GM21423 (cell line): ENCODE data around the gene EMSY.
"Not testable (repeated sequence)": the region's sequence is repeated elsewhere in the genome, so short reads cannot be mapped to it uniquely, and the experiment has no call there.

Source experiments
- ATAC-seq: cut with Tn5 transposase; IDR thresholded peaks from one replicate; pipeline ENCODE4 v1.9.1; 2021; ENCODE audit warnings: mild to moderate bottlenecking, moderate library complexity; ENCODE audit not compliant: unreplicated experiment

The EMSY gene, protein sequence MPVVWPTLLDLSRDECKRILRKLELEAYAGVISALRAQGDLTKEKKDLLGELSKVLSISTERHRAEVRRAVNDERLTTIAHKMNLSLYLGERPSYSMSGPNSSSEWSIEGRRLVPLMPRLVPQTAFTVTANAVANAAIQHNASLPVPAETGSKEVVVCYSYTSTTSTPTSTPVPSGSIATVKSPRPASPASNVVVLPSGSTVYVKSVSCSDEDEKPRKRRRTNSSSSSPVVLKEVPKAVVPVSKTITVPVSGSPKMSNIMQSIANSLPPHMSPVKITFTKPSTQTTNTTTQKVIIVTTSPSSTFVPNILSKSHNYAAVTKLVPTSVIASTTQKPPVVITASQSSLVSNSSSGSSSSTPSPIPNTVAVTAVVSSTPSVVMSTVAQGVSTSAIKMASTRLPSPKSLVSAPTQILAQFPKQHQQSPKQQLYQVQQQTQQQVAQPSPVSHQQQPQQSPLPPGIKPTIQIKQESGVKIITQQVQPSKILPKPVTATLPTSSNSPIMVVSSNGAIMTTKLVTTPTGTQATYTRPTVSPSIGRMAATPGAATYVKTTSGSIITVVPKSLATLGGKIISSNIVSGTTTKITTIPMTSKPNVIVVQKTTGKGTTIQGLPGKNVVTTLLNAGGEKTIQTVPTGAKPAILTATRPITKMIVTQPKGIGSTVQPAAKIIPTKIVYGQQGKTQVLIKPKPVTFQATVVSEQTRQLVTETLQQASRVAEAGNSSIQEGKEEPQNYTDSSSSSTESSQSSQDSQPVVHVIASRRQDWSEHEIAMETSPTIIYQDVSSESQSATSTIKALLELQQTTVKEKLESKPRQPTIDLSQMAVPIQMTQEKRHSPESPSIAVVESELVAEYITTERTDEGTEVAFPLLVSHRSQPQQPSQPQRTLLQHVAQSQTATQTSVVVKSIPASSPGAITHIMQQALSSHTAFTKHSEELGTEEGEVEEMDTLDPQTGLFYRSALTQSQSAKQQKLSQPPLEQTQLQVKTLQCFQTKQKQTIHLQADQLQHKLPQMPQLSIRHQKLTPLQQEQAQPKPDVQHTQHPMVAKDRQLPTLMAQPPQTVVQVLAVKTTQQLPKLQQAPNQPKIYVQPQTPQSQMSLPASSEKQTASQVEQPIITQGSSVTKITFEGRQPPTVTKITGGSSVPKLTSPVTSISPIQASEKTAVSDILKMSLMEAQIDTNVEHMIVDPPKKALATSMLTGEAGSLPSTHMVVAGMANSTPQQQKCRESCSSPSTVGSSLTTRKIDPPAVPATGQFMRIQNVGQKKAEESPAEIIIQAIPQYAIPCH (N-terminal part only)

DNA sequence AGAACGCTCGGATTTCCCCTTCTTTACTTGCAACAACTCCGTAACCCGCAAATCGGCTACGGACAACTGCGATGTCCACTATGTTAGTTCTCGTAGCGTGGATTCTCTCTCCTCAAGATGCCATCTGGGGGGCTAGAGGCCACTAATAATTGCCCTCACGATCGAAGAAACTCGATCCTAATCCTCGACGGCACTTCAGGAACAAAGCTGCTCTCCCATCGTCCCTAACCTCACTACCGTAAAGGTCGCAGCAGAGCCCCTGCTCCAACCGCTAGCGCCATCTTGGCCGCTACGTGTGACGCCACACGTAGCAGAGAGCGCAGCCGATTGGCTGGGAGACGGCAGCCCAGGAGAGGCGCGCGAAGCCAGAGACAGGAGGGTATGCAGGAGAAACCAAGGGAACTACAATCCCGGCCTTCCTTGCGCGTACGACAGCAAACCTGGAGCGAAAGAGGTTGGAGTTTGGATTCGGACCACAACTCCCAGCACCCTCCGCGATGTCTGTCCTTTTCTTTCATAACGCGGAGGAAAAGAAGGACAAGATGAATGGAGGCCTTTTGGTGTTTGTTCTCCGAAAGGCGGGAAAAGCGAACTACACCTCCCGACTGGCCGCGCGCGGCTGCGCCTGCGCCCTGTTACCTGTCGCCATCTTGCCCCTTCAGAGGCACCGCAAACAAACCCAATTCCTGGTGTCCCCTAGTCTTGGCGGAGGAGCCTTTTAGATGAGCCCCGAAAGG is at the start of gene EMSY:
TSS of gene EMSY (plus strand) at position 635 of the 737 bp plus-strand sequence. CDS start 1,921 bp downstream, outside the sequence.
- ATAC-seq = peak; percentile 93

DNA sequence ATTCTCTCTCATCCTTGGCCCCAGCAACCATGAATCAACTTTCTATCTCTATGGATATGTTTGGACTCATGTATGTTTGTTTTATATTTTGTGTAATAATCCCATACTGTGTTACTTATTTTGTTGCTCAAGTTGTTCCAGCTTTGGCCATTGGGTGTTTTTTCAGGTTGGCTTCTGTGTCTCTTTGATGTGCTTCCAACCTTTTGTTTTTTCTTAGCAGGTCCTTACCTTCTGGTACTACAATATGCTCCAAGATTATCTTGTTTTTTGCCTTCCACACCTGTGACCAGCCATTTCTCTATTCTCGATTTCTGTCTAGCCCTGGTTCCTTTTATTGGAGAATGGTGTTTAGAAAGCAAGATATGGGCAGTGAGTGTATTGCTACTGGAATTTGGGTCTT is 49.5 kb upstream of the EMSY start:
- no peak for ATAC-seq

DNA sequence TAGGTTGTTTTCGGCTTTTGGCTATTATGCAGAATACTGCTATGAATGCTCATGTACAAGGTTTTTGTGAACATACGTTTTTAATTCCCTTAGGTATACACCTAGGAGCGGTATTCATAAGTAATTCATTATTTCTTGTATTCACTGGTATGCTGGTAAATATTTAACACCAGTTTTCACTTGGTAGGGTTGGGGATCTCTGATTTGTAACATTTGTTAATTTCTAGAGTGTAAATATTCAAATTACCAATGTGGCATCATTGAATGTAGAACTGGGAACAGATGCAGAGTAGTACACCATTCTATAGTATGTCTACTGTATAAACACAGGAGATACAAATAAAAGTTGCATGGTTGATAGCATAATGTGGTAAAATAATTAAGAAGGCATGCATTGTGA is 47.4 kb upstream of the EMSY start:
- ATAC-seq = no peak

DNA sequence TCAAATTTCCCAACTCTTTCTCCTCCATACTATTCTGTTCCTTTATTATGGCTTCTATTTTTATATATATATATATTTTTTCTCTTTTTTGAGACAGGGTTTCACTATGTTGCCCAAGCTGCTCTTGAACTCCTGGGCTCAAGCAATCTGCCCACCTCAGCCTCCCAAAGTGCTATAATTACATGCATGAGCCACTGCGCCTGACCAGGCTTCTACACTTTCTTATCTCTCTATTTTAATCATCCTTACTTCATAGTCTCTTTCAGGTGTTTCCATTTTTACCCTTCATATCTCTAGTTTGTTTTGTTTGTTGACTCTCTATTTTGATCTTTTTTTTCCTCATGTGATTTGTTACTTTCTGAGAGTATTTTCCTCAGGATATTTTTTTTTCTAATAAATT is 43.9 kb upstream of the EMSY start:
- no peak for ATAC-seq

DNA sequence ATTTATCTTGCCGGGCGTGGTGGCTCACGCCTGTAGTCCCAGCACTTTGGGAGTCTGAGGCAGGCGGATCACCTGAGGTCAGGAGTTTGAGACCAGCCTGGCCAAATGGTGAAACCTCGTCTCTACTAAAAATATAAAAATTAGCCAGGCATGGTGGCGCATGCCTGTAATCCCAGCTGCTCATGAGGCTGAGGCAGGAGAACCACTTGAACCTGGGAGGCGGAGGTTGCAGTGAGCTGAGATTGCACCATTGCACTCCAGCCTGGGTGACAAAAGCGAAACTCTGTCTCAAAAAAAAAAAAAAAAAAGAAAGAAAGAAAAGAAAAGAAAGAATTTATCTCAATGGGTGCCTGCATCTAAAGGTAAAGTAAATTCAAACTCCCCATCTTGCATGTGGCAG is 43.3 kb upstream of the EMSY start:
- ATAC-seq = not testable (repeated sequence)

DNA sequence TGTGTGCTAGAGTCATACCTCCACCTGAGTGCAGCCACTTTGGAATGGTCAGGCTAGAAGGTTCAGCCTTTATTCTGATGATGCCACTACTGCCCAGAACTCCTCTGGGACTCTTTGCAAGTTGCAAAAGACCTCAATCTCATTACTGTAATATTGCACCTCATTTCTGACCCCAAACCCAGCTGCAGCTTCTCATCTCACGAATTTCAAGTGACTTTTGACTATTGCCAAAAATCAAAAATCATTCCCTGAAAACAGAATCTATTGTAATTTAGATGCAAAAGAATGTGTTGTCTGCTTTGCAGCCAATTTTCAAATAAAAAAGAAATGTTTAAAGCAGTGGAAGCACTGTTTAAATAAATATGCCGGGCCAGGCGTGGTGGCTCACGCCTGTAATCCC is 38.5 kb upstream of the EMSY start:
- no peak for ATAC-seq

DNA sequence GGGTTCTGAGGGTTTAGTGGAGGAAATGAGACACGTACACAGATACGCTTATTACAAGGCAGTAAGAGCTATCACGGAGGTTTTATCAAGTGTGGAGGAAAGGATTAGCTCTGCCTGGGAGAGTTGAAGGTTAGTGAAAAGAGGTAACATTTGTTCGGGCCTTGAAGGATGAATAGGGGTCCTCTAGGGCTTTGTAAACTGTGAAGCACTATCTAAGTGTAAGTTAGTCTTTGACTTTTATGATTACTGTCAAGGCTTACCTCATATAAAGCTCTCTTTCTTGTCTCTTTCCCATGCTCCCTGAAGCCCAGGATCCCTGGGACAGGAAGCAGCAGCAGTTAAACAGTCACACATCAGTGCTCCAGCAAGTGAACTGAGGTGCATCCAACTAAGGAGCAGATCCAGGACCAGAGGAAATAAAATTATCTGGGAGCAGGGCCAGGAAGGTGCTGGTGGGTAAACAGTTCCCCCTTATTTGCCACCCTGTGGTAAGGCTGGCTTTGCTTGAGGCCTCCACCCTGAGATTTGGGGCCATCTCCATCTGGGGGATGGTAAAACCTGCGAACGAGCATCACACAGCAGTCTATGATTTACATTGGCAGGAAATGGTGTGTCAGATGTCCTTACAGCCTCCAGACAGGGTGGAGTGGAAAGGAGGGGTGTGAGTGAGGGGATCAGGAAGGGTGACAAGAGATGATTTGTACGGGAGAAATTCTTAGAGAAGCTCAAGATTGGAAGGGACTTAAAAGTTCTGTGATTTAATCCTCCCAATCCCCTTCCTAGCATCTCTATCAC is 36.5 kb upstream of the EMSY start:
- no peak for ATAC-seq

DNA sequence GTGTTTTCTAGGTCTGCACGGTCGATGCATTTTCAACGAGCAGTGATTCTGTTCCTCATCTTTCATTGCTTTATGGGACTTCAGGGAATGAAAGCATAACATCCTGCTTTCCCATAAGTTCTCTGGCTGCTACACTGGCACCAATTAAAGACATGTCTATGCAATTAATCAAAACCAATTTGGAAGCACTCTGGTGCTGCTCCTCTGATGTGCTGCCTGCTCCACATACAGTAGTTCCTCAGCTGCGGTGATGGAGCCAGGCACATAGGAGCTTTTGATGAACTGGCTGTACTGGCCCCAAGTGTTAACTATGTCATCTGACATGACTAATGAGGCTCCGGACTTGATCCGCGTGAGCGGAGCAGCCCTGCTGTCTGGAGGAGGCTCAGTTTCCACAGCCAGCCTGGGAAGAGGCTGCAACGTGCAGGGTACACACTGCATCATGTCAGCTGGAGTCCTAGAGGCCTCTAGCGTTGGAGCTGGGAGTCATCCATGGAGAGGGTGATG is 33.9 kb upstream of the EMSY start:
- ATAC-seq = no peak

DNA sequence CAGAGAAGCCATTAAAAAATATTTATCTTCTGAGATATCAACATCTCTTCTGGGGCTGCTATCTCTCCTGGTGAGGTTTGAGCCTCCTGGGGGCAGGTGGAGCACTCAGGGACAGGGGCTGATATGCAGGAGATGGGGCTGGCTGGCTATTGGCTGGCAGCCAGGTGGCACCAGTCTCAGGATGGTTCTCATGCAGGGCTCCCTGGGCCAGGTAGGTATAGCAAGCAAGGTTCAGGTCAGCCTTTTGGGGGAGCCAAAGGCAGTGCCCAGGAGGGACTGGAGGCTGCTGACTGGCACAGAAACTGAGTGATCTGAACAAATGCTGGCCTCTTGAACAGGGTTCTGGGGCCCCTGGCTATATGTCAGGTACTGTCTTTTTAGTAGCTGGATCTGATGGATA is 29.7 kb upstream of the EMSY start:
- ATAC-seq = no peak

DNA sequence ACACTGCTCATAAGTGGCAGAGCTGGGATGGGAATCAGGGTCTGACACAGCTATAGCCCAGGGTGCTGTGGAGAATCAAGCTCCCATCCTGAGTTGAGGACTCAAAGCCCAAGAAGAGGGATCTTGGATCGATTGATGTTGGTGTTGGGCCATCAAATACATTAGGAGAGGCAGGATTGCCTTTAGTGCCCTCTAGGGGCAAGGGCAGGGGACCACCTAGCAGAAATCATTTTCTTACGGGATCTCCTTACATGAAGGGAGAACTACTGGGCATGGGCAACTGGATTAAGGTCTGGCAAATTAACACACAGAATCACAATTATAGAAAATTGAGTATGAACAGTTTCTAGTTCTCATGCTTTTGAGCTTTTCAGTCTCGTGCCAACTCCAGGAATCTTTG is 24.9 kb upstream of the EMSY start:
- no peak for ATAC-seq

DNA sequence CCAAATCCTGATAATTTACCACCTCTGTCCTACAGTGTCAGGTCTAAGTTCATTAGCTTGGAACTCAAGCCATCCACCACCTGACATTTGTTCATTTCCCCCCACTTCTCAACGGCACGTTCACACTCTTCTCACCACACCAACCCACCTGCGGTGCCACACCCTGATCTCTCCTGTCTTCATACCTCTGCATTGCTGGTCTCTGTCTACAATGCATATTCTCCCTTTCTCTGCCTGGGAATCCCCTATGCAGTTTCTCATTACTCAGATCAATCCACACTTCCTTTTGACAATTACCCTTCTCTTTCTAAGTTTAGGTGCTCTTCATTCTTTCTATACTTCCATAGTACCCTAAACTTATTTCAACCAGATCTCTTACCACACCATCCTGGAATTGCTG is 20.4 kb upstream of the EMSY start:
- ATAC-seq = no peak

DNA sequence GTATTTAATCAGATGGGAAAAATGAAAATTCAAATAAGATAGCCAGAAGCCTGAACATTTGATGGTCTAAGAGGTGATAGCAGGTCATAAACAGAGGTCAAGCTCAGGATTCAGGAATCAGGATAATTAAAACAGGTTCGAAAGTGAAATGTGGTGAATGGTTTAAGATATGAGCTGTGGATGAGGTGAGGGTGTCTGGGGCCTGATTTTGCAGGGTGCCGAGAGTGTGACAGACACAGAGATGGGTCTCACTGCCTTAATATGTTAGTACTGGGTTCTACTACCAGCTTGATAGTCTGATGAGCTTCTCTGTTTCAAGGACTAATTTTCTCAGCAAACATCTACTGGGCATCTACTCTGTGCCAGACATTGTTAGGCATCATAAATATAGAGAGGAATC is 19.9 kb upstream of the EMSY start:
- ATAC-seq = no peak

DNA sequence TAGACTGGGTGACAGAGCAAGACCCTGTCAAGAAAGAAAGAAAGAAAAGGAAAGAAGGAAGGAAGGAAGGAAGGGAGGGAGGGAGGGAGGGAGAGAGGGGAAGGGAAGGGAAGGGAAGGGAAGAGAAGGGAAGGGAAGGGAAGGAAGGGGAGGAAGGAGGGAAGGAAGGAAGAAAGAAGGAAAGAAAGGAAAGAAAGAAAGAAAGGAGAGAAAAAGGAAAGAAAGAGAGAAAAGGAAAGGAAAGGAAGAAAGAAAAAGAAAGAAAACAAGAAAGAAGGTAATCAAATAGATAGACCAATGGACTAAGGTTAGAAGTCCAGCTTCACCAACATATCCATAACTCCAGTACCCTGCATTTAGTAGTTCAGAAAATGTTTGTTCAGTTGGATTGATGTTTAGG is 18.2 kb upstream of the EMSY start:
- ATAC-seq = no peak

DNA sequence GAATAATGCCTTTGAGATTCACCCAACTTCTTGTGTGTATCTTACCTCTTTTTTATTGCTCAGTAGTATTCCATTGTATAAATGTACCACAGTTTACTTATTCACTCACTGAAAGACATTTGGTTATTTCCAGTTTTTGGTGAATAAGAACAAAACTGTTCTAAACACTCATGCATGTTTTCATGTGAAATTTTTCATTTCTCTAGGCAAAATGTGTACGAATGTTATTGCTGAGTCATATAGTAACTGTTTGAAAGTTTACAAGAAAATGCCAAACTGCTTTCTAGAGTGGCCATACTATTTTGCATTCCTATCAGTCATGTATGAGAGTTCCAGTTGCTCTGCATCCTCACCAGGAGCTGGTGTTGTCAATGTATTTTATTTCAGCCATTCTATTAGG is 8.8 kb upstream of the EMSY start:
- no peak for ATAC-seq

DNA sequence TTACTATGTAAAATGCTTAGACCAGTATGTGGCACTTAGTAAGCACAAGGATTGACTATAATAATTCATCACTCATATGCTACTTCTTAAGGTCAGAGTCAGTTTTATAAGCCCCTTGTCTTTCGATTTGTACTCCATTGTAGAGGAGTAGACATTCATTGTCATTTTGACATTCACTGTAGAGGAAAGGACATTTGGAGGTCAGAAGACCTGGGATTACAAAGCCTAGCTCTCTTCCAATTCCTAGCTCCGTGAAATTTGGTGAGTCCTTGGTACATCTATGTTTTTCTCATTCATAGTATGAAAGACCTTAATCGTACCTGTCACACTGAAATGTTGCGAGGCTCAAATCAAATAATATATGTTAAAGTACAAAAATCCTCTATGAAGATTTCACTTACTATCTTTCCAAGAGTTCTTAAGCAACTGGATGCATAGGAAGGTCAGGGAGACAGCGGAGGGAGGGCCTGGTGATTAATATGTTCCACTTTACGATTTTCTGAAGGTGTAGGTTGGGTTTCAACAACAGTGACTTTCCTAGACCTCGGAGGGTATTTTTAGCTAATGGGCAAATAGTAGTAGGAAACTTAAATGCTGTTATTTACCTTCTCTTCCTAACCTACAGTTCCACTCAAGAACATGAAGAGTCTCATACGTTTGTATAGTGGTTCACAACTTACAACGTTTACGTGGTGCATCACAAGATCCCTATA is 1.4 kb upstream of the EMSY start:
- no peak for ATAC-seq

DNA sequence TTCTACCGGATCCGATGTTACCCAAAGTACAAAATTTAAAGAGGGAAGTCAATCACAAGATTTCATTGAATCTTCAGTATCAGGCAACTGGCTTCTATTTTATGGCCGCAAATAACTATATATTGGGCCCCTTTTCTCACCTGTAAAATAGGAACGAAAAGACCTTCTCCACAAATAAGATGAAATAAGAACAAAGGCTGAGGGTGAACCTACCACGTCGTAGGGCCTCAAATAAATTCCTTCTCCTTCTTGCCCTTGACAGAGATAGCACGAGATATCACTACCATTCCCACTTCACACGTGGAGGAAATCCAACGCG is 794 bp upstream of the EMSY start:
- no peak for ATAC-seq

DNA sequence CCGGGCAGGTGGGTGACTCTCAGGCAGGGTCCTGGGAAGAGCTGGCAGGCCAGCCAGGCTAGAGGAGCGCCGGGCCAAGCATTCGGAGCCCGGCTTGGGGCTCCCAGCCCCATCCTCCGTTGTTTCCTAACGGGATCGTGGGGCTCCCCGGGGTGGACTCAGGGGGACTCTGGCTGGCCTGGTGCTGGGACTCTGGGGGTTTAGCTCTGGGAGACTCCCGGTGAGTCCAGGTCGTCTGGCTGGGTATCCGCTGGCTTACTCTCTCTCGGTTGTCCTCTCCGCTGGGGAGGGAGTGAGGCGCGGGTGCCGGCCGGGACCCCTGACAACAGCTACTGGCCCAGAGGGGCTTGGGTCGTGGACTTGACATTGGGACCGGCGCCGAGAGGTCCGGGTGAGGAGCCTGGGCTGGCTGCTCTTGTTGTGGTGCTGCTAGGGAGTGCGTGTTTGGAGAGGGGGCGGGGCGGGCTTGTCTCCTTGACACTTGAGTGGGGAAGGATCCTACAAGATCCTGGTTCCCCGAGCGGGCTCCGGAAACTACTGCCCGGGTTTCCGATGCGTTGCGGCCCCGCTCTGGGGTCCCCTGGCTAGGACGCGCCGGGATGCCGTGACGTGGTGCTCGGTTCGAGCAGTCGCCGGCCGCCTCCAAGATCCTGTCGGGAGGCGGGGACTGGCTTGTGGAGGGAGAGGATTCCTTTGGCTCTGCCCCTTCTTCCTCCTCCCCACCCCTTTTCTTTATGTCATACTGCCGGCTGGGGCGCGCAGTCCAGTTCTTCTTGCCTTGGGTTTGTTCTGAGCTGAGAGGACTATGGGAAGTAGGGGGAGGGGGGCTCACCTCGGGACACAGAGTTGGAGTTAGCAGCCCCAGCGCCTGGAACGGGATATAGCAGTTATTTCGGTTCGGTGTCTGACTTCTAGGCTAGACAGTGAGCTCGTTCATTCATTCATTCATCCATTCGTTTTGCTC is 585 bp downstream of the EMSY start:
- ATAC-seq = peak; percentile 15

DNA sequence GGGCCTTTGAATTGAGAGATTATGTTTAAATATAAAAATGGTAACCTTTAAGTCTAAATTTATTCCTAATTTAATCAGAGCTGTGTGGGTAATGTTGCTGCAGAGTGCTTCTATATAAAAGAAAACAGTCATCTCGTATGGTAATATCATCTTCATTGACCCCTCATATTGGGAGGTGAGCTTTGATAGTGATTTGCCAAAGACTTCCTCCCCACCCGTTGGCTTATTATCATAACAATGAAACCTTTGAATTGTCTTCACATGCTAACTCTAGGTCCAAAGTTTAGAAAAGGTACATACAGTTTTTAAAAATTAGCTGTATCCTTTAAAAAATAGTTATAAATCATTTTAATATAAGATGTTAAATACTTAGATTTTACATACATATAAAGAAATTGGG is 3.7 kb downstream of the EMSY start:
- no peak for ATAC-seq
